ENCODE results near the gene TEAD1. TPM values are rescaled to one million over a fixed set of nuclear protein-coding genes. Genes with fewer than 3 reads are reported as not detected.

Gene TEAD1
- total RNA-seq, 1 experiment from 2014 or later = 74.3 TPM

GRCh38 chr11:12706545-12707499, 32.6 kb downstream of the TEAD1 start:
- DNase-seq (ENCODE audit: low read depth) = no peak

GRCh38 chr11:12707500-12707880, 33.3 kb downstream of the TEAD1 start:
- DNase-seq (ENCODE audit: low read depth) = no peak

GRCh38 chr11:12711496-12711895, 37.3 kb downstream of the TEAD1 start:
- no peak for DNase-seq (ENCODE audit: low read depth)

- no peak for DNase-seq (ENCODE audit: low read depth)
These were observed 37.9 kb downstream of the TEAD1 start for GRCh38 chr11:12712132-12712531.

- no peak for DNase-seq (ENCODE audit: low read depth)
These were observed 40.9 kb downstream of the TEAD1 start for GRCh38 chr11:12715131-12715530.

GRCh38 chr11:12715941-12716340, 41.7 kb downstream of the TEAD1 start:
- no peak for DNase-seq (ENCODE audit: low read depth)

GRCh38 chr11:12716816-12717215, 42.6 kb downstream of the TEAD1 start:
- DNase-seq (ENCODE audit: low read depth) = no peak

GRCh38 chr11:12717851-12718291, 43.6 kb downstream of the TEAD1 start:
- DNase-seq (ENCODE audit: low read depth) = peak; percentile 78

GRCh38 chr11:12719221-12719620, 45.0 kb downstream of the TEAD1 start:
- DNase-seq (ENCODE audit: low read depth) = no peak

- DNase-seq (ENCODE audit: low read depth) = no peak
These were observed 47.8 kb downstream of the TEAD1 start for GRCh38 chr11:12721816-12722604.

GRCh38 chr11:12723421-12724300, 49.4 kb downstream of the TEAD1 start:
- DNase-seq (ENCODE audit: low read depth) = no peak

- DNase-seq (ENCODE audit: low read depth) = peak; percentile 83
These were observed 50.3 kb downstream of the TEAD1 start for GRCh38 chr11:12724301-12725054.

- DNase-seq (ENCODE audit: low read depth) = no peak
These were observed 51.0 kb downstream of the TEAD1 start for GRCh38 chr11:12725055-12725862.

GRCh38 chr11:12725863-12726682, 51.9 kb downstream of the TEAD1 start:
- DNase-seq (ENCODE audit: low read depth) = peak; percentile 80

- DNase-seq (ENCODE audit: low read depth) = no peak
These were observed 53.5 kb downstream of the TEAD1 start for GRCh38 chr11:12727563-12728211.

- DNase-seq (ENCODE audit: low read depth) = no peak
These were observed 54.2 kb downstream of the TEAD1 start for GRCh38 chr11:12728417-12728816.

- no peak for DNase-seq (ENCODE audit: low read depth)
These were observed 55.7 kb downstream of the TEAD1 start for GRCh38 chr11:12729941-12730340.

- peak; percentile 79 for DNase-seq (ENCODE audit: low read depth)
These were observed 57.7 kb downstream of the TEAD1 start for GRCh38 chr11:12731841-12732336.
